ENCODE data around the gene FRMD4A. TPM values are rescaled to one million over a fixed set of nuclear protein-coding genes. Genes with fewer than 3 reads are reported as not detected.
"Not testable (repeated sequence)": the region's sequence is repeated elsewhere in the genome, so short reads cannot be mapped to it uniquely, and the experiment has no call there.

The FRMD4A gene
- total and polyA plus RNA-seq, 11 donors: 12.2 to 58.1 (median 28.1) TPM

DNA sequence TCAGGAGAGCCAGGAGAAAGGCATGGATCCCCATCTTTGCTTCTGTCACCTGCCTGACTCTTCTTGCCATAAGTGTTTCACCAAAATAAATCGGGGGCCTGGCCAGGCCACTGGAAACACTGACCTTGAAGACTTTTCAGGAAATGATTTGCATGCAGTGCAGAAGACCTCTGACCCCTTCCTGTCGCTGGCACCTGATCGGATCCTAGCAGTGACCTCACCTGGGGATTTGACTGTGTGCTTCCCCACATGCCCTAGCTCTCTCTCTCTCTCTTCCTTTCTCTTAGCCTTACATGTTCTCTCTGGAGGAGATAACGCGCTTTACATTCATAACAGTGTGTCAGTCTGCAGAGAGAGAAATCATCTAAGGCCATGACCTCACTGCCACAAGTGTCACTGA is 500.9 kb downstream of the FRMD4A start:
- WGBS, 4 donors: 73 to 80% (median 77%) methylated on average over 5 of the region's 5 CpGs
- DNase-seq (no peak), ATAC-seq (no peak)
- H3K36me3 ChIP-seq: no peaks in the 10 kb centered on the region
- intact Hi-C loops (cut with DNase I): no loop called here
- no peaks in the 10 kb centered on the region for H3K27me3 ChIP-seq
- no peaks in the 10 kb centered on the region for H3K9me3 ChIP-seq
- H3K4me3 ChIP-seq: no peak overlapping the region
- H3K4me1 ChIP-seq: peaks cover 0 to 32% (median 28%) of the 10 kb centered on the region in 12 donors
- no peak overlapping the region for H3K27ac ChIP-seq
- TF ChIP-seq, protein P1, sequence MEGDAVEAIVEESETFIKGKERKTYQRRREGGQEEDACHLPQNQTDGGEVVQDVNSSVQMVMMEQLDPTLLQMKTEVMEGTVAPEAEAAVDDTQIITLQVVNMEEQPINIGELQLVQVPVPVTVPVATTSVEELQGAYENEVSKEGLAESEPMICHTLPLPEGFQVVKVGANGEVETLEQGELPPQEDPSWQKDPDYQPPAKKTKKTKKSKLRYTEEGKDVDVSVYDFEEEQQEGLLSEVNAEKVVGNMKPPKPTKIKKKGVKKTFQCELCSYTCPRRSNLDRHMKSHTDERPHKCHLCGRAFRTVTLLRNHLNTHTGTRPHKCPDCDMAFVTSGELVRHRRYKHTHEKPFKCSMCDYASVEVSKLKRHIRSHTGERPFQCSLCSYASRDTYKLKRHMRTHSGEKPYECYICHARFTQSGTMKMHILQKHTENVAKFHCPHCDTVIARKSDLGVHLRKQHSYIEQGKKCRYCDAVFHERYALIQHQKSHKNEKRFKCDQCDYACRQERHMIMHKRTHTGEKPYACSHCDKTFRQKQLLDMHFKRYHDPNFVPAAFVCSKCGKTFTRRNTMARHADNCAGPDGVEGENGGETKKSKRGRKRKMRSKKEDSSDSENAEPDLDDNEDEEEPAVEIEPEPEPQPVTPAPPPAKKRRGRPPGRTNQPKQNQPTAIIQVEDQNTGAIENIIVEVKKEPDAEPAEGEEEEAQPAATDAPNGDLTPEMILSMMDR (IDR thresholded peaks at IDR 0.05): no peak
- no peak for TF ChIP-seq POLR2A (IDR thresholded peaks at IDR 0.05)

DNA sequence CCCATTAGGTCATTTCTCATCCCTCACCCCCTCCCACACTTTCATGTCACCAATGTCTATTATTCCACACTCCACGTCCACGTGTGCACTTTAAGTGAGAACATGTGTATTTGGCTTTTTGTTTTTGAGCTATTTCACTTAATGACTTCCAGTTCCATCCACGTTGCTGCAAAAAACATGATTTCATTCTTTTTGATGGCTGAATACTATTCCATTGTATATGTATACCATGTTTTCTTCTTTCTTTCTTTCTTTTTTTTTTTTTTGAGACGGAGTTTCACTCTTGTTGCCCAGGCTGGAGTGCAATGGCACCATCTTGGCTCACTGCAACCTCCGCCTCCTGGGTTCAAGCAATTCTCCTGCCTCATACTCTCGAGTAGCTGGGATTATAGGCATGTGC is 502.4 kb downstream of the FRMD4A start:
- DNase-seq; H3K36me3 ChIP-seq; H3K4me3 ChIP-seq; H3K9me3 ChIP-seq; H3K27me3 ChIP-seq; H3K27ac ChIP-seq; ATAC-seq; intact Hi-C loops (cut with DNase I): not testable (repeated sequence)
- 79 to 91% (median 82%) methylated on average over 6 of the region's 6 CpGs for whole genome bisulfite sequencing, 4 donors
- H3K4me1 ChIP-seq: peaks cover 0 to 26% (median 18%) of the 10 kb centered on the region in 12 donors

DNA sequence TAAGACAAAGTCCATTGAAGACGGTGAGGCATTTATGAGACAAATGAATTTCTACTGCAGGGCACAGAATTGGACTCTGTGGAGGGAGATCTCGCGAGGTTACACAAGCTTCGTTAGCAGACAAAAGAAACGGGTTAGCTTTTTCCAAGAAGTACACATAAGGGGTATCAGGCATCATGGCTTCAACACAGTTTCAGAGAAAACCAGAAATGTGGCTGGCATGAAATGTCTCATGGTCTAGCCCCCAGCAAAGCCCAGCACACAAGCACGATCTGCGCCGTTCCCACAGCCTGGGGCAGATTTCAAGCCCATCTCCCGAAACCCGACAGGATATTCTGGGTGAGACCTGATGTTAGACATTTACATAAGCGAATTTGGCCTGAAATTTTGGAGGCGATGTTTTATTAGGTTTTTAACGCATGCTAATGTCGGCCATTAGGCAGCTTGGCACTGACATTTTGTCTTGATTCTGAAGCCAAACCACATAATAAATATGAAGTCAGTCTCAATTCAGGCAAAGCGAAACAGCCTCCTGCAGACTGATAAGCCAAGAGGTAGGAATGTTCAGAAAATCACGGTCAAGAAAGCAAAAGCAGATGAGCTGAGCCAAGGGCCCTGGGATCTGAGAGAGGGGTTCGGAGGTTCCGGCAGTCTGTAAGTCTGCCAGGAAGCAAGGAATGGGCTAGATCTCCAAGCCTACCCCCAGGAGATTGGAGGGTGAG is 503.5 kb downstream of the FRMD4A start:
- no peaks in the 10 kb centered on the region for H3K9me3 ChIP-seq
- H3K27me3 ChIP-seq: no peaks in the 10 kb centered on the region
- DNase-seq: no peak
- no peaks in the 10 kb centered on the region for H3K36me3 ChIP-seq
- ATAC-seq: no peak
- peak overlapping the region in 1 of 12 donors; percentile 6 for H3K4me3 ChIP-seq
- TF ChIP-seq, protein P1 (IDR thresholded peaks at IDR 0.05): no peak
- TF ChIP-seq POLR2A (IDR thresholded peaks at IDR 0.05): no peak
- H3K4me1 ChIP-seq: peaks cover 0 to 25% (median 13%) of the 10 kb centered on the region in 12 donors
- intact Hi-C loops (cut with DNase I): no loop called here
- WGBS, 4 donors: 79 to 91% (median 87%) methylated on average over 18 of the region's 18 CpGs
- H3K27ac ChIP-seq: no peak overlapping the region

DNA sequence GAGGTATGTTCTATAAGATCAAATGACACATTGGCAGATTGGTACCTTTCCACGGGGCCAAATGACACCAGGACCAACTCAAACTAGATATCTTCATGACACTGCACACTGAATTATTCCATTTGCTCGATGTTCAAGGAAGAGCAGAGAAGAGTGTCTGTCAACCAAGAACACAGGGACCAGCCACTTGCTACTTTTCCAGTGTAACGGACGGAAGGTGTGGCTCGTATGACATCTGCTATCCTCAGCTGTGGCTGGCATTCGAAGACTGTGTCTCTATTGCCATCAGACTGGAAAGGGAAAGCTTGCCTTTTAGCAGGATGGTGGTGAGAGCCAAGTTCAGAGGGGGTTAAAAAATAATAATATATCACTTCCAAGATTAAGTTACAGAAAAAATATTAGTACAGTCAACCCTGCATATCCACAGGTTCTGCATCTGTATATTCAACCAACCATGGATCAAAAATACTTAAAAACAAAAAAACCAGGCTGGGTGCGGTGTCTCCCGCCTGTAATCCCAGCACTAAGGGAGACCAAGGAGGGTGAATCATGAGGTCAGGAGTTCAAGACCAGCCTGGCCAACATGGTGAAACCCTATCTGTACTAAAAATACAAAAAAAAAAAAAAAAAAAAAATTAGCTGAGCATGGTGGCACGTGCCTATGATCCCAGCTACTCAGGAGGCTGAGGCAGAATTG is 506.9 kb downstream of the FRMD4A start:
- TF ChIP-seq, protein P1 (IDR thresholded peaks at IDR 0.05): no peak
- TF ChIP-seq POLR2A (IDR thresholded peaks at IDR 0.05): no peak
- H3K27ac ChIP-seq: no peak overlapping the region
- H3K27me3 ChIP-seq: no peaks in the 10 kb centered on the region
- H3K9me3 ChIP-seq: no peaks in the 10 kb centered on the region
- peaks cover 0 to 27% (median 14%) of the 10 kb centered on the region in 12 donors for H3K4me1 ChIP-seq
- DNase-seq: no peak
- ATAC-seq: no peak
- 86 to 93% (median 91%) methylated on average over 9 of the region's 9 CpGs for WGBS, 4 donors
- no peaks in the 10 kb centered on the region for H3K36me3 ChIP-seq
- intact Hi-C loops (cut with DNase I): no loop called here
- H3K4me3 ChIP-seq: no peak overlapping the region

Measured in heart left ventricle (tissue), 16 donors.